GM23248 (cell line): Measurements from ENCODE around the gene RXRB. TPM values are rescaled to one million over a fixed set of nuclear protein-coding genes. Genes with fewer than 3 reads are reported as not detected.

ENCODE experiments used
- DNase-seq: peaks from one replicate; pipeline ENCODE4 v3.0.0-alpha.2; 2015
- H2AFZ ChIP-seq: fragments of 200-600 bp; sonication (generic); 2 replicates; pipeline ENCODE4 v1.6.1; 2016; ENCODE audit warnings: antibody characterized with exemption
- H3F3A ChIP-seq: fragments of 200-600 bp; sonication (generic); 2 replicates; pipeline ENCODE4 v1.6.1; 2016; ENCODE audit warnings: mild to moderate bottlenecking, antibody characterized with exemption, mixed run types; ENCODE audit not compliant: insufficient read depth
- H3K27ac ChIP-seq: fragments of 200-600 bp; sonication (generic); 2 replicates; pipeline ENCODE4 v1.5.1; 2016; ENCODE audit warnings: mild to moderate bottlenecking
- H3K27me3 ChIP-seq: fragments of 200-600 bp; sonication (generic); replicated peaks from 2 replicates; pipeline ENCODE4 v1.6.1; 2016; ENCODE audit warnings: mild to moderate bottlenecking; ENCODE audit not compliant: insufficient read depth
- H3K36me3 ChIP-seq: fragments of 200-600 bp; sonication (generic); 2 replicates; pipeline ENCODE4 v1.6.1; 2016; ENCODE audit warnings: low read depth, mild to moderate bottlenecking
- H3K4me1 ChIP-seq: fragments of 200-600 bp; sonication (generic); 2 replicates; pipeline ENCODE4 v1.6.1; 2016; ENCODE audit warnings: mild to moderate bottlenecking; ENCODE audit not compliant: insufficient read depth
- H3K4me2 ChIP-seq: fragments of 200-600 bp; sonication (generic); one replicate; pipeline ENCODE4 v1.6.1; 2016; ENCODE audit warnings: mild to moderate bottlenecking; ENCODE audit not compliant: unreplicated experiment
- H3K4me3 ChIP-seq: fragments of 200-600 bp; sonication (generic); 2 replicates; pipeline ENCODE4 v1.5.1; 2016; ENCODE audit warnings: mild to moderate bottlenecking
- H3K79me2 ChIP-seq: fragments of 200-600 bp; sonication (generic); 2 replicates; pipeline ENCODE4 v1.6.1; 2016; ENCODE audit warnings: mild to moderate bottlenecking; ENCODE audit not compliant: insufficient read depth
- H3K9ac ChIP-seq: fragments of 200-600 bp; sonication (generic); 2 replicates; pipeline ENCODE4 v1.6.1; 2016; ENCODE audit warnings: mild to moderate bottlenecking
- H3K9me2 ChIP-seq: fragments of 200-600 bp; sonication (generic); 2 replicates; pipeline ENCODE4 v1.6.1; 2016; ENCODE audit warnings: mixed run types, mild to moderate bottlenecking, moderate library complexity; ENCODE audit not compliant: insufficient read depth
- H3K9me3 ChIP-seq: fragments of 200-600 bp; sonication (generic); one replicate; pipeline ENCODE4 v1.6.1; 2017; ENCODE audit warnings: low read depth
- H4K20me1 ChIP-seq: fragments of 200-600 bp; sonication (generic); 2 replicates; pipeline ENCODE4 v1.6.0; 2016; ENCODE audit not compliant: insufficient read depth
- EZH2 ChIP-seq: fragments of 200-600 bp; sonication (generic); IDR thresholded peaks from 2 replicates; pipeline ENCODE4 v1.6.1; 2018; ENCODE audit warnings: antibody characterized with exemption, mild to moderate bottlenecking; ENCODE audit not compliant: insufficient read depth, poor library complexity, severe bottlenecking
- EZH2phosphoT487 ChIP-seq: fragments of 200-600 bp; sonication (generic); IDR thresholded peaks from 2 replicates; pipeline ENCODE4 v1.6.1; 2018; ENCODE audit warnings: antibody characterized with exemption, moderate library complexity, mild to moderate bottlenecking, low read depth; ENCODE audit not compliant: insufficient read depth
- WGBS, 2 experiments: methylation state at CpG; one replicate each; pipeline ENCODE4 v1.1.6; 2015 to 2017; ENCODE audit warnings: low lambda C conversion rate in 2 of 2, low coverage in 1 of 2; ENCODE audit errors: missing lambda C conversion rate in 2 of 2; 5-methylcytosine and 5-hydroxymethylcytosine counted together
- in situ Hi-C: fragments of 300-500 bp; cut with MboI; formaldehyde crosslinking; loops from 2 replicates; pipeline ENCODE4 v1.15.0; 2020
- polyA plus RNA-seq: library from polyadenylated mRNA; unstranded; fragments of >200 nt; fragmentation: Nextera tagmentation; extraction: Ambion mirVana; gene quantifications from 2 replicates; pipeline ENCODE4 v1.2.1, GENCODE V29; 2016
- total RNA-seq: library from RNA; depleted of rRNA; stranded (reverse); fragments of >200 nt; shearing (Covaris generic); gene quantifications from 2 replicates; pipeline ENCODE4 v1.2.3, GENCODE V29; 2014

RXRB gene
- total and polyA plus RNA-seq, 2 experiments from 2014 or later, result 27.7 to 28.1 TPM

DNA sequence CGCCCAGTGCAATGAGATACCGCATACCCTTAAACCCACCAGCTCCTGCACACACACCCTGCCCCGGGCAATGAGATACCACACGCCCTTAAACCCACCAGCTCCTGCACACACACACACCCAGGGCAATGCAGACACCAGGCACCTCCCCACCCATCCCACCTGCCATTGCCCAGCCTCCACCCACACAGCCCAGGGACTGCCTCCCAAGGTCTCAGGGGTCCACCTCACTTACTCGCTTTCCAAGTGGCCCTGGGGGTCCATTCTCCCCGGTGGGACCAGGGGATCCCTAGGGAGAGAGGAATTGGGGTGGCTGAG is 32.2 kb downstream of the RXRB start:
- Histone ChIP-seq H4K20me1 (no peaks in the 10 kb centered on the region), H3K4me3 (no peak overlapping the region), H3F3A (no peaks in the 10 kb centered on the region), H3K79me2 (no peaks in the 10 kb centered on the region), H2AFZ (no peak overlapping the region), H3K36me3 (no peaks in the 10 kb centered on the region), H3K4me1 (no peaks in the 10 kb centered on the region), H3K9ac (no peak overlapping the region), H3K9me2 (no peaks in the 10 kb centered on the region), H3K4me2 (no peak overlapping the region), H3K27ac (no peak overlapping the region), H3K9me3 (no peaks in the 10 kb centered on the region), H3K27me3 (no peaks in the 10 kb centered on the region)
- in situ Hi-C loops, result no loop called here
- WGBS, 2 experiments, result 53 to 70% methylated on average over 2 to 6 of the region's 6 CpGs
- TF ChIP-seq EZH2 (no peak), EZH2phosphoT487 (no peak)
- no peak for DNase-seq

DNA sequence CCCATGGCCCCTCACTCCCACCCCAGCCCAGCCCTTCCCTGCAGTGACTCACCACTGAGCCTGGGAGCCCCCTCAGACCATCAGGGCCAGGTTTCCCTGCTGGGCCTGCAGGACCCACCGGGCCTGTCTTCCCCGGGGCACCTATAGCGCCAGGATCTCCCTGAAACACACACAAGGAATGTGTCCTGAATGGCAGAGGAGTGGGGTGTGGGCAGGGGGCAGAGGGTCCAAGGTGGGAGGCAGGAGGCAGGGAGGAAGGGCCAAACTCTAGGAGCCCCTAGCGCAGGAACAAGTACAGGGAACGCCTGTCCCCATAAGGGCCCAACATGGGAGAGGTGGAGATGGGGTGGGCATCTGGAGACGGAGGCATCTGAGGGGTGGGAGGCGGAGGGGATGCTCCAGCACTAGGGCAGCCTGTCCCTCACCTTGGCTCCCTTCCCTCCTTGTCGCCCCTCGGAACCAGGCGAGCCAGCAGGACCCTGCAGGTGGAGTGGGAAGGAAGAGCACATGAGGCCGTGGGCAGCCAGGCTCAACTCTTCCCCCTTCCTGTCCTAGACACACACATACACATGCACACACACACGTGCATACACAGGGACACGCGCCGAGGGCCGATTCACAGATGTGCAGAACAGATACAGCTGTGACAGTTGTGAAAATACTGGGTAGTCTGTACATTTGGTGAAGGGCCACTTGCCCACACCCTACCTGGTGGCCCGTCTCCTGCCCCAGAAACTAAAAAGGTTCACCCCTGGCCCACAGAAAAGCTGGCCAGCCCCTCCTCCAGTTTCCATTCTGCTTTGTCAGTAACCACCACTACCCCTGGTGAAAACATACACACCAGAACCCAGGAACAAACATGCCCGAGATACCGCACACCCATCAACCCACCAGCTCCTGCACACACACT is 32.8 kb downstream of the RXRB start:
- in situ Hi-C loops, result no loop called here
- Histone ChIP-seq H3K4me2 (no peak overlapping the region), H3F3A (no peaks in the 10 kb centered on the region), H3K9ac (no peak overlapping the region), H3K9me3 (no peaks in the 10 kb centered on the region), H3K36me3 (no peaks in the 10 kb centered on the region), H3K27me3 (no peaks in the 10 kb centered on the region), H4K20me1 (no peaks in the 10 kb centered on the region), H3K4me1 (no peaks in the 10 kb centered on the region), H3K4me3 (no peak overlapping the region), H3K27ac (no peak overlapping the region), H3K79me2 (no peaks in the 10 kb centered on the region), H3K9me2 (no peaks in the 10 kb centered on the region), H2AFZ (no peak overlapping the region)
- 65 to 66% methylated on average over 17 to 19 of the region's 19 CpGs for WGBS, 2 experiments
- TF ChIP-seq EZH2 (no peak), EZH2phosphoT487 (no peak)
- no peak for DNase-seq

DNA sequence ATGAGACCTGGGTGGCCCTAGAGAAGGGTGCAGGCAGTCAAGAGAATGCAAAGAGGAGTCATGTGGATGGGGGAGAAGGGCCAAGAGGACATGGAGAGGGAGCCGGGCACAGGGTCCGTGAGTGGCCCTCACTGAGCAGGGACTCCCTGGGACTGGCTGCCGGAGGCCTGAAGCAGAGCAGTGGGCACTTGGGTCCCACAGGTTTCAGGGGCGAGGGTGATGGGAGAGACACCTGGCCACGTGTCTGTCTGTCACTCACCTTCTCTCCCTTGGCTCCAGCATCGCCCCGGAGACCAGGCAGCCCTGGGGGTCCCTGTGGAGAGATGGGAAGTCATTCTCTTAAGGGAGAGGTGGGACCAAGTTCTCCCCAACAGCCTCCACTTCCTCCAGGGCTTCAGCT is 33.7 kb downstream of the RXRB start:
- no peaks in the 10 kb centered on the region for H3K9me3 ChIP-seq
- H3F3A ChIP-seq, result no peaks in the 10 kb centered on the region
- H3K27me3 ChIP-seq, result no peaks in the 10 kb centered on the region
- no peak overlapping the region for H3K9ac ChIP-seq
- no peaks in the 10 kb centered on the region for H3K36me3 ChIP-seq
- no peaks in the 10 kb centered on the region for H4K20me1 ChIP-seq
- DNase-seq, result no peak
- TF ChIP-seq EZH2phosphoT487 (no peak), EZH2 (no peak)
- no peaks in the 10 kb centered on the region for H3K9me2 ChIP-seq
- no peak overlapping the region for H3K4me2 ChIP-seq
- no peaks in the 10 kb centered on the region for H3K79me2 ChIP-seq
- no peak overlapping the region for H3K27ac ChIP-seq
- no peak overlapping the region for H3K4me3 ChIP-seq
- in situ Hi-C loops, result no loop called here
- H2AFZ ChIP-seq, result no peak overlapping the region
- no peaks in the 10 kb centered on the region for H3K4me1 ChIP-seq
- WGBS, 2 experiments, result 76 to 92% methylated on average over 7 of the region's 7 CpGs

DNA sequence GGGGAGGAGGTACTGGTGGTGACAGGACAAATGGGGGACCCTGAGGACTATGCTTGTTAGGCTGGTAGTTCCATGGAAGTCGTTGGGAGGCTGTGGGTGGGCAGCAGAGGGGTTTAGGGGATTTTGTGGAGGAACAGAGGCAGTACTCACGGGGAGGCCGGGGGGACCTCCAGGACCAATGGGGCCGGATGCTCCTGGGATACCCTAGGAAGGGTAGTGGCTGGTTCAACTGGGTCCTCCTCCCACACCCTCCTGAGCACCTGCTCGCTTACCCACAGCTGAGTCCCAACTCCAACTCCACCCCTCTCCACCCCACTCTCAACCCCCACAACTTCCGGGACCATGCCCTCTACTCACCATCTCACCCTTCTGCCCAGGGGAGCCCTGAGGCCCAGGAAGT is 34.1 kb downstream of the RXRB start:
- Histone ChIP-seq H3K9me3 (no peaks in the 10 kb centered on the region), H3K27ac (no peak overlapping the region), H3K4me3 (no peak overlapping the region), H3K9ac (no peak overlapping the region), H4K20me1 (no peaks in the 10 kb centered on the region), H3K4me1 (no peaks in the 10 kb centered on the region), H3K27me3 (no peaks in the 10 kb centered on the region), H3K36me3 (no peaks in the 10 kb centered on the region), H2AFZ (no peak overlapping the region), H3K4me2 (no peak overlapping the region), H3K79me2 (no peaks in the 10 kb centered on the region), H3K9me2 (no peaks in the 10 kb centered on the region), H3F3A (no peaks in the 10 kb centered on the region)
- in situ Hi-C loops, result no loop called here
- DNase-seq, result no peak
- WGBS, 2 experiments, result 68 to 76% methylated on average over 4 to 6 of the region's 6 CpGs
- no peak for TF ChIP-seq EZH2phosphoT487
- TF ChIP-seq EZH2, result no peak
